SKM-1 treated with dmso at 0.1 percent for 144 hours (cell line): ENCODE results near the gene MAPK10.
A peak's percentile ranks its signal among the peaks of the same experiment; 100 is the strongest.
"Not testable (repeated sequence)": the region's sequence is repeated elsewhere in the genome, so short reads cannot be mapped to it uniquely, and the experiment has no call there.

Source experiments
- DNase-seq: peaks from one replicate; lab custom pipeline; 2025; ENCODE audit not compliant: unreplicated experiment; lab: John Stamatoyannopoulos, UW

The MAPK10 gene

GRCh38 chr4:85994576-85994975 lies 365.3 kb downstream of the MAPK10 start:
- no peak for DNase-seq

GRCh38 chr4:85993641-85994040 lies 366.2 kb downstream of the MAPK10 start:
- no peak for DNase-seq

GRCh38 chr4:85986266-85986665 lies 373.6 kb downstream of the MAPK10 start:
- no peak for DNase-seq

GRCh38 chr4:85979276-85979675 lies 380.6 kb downstream of the MAPK10 start:
- no peak for DNase-seq

GRCh38 chr4:85970535-85970934 lies 389.3 kb downstream of the MAPK10 start:
- no peak for DNase-seq

GRCh38 chr4:85968945-85969819 lies 390.7 kb downstream of the MAPK10 start:
- DNase-seq: peak; percentile 52

- no peak for DNase-seq
Measured at GRCh38 chr4:85967872-85968271, 392.0 kb downstream of the MAPK10 start.

- DNase-seq: no peak
Measured at GRCh38 chr4:85966373-85966772, 393.5 kb downstream of the MAPK10 start.

GRCh38 chr4:85965529-85965928 lies 394.3 kb downstream of the MAPK10 start:
- DNase-seq: no peak

GRCh38 chr4:85965017-85965416 lies 394.8 kb downstream of the MAPK10 start:
- not testable (repeated sequence) for DNase-seq

GRCh38 chr4:85964298-85964697 lies 395.6 kb downstream of the MAPK10 start:
- no peak for DNase-seq

- DNase-seq: no peak
Measured at GRCh38 chr4:85963231-85963630, 396.6 kb downstream of the MAPK10 start.

- no peak for DNase-seq
Measured at GRCh38 chr4:85961887-85962286, 398.0 kb downstream of the MAPK10 start.

GRCh38 chr4:85956293-85956945 lies 403.4 kb downstream of the MAPK10 start:
- DNase-seq: no peak

GRCh38 chr4:85955620-85956292 lies 404.1 kb downstream of the MAPK10 start:
- DNase-seq: no peak

- no peak for DNase-seq
Measured at GRCh38 chr4:85953651-85954018, 406.2 kb downstream of the MAPK10 start.

- DNase-seq: no peak
Measured at GRCh38 chr4:85952972-85953650, 406.7 kb downstream of the MAPK10 start.

GRCh38 chr4:85952528-85952927 lies 407.3 kb downstream of the MAPK10 start:
- DNase-seq: no peak

GRCh38 chr4:85951099-85951498 lies 408.8 kb downstream of the MAPK10 start:
- DNase-seq: no peak

- no peak for DNase-seq
Measured at GRCh38 chr4:85946821-85947220, 413.0 kb downstream of the MAPK10 start.

- DNase-seq: no peak
Measured at GRCh38 chr4:85942107-85942506, 417.7 kb downstream of the MAPK10 start.
